ENCODE data around the gene CHAT.

Gene CHAT

DNA sequence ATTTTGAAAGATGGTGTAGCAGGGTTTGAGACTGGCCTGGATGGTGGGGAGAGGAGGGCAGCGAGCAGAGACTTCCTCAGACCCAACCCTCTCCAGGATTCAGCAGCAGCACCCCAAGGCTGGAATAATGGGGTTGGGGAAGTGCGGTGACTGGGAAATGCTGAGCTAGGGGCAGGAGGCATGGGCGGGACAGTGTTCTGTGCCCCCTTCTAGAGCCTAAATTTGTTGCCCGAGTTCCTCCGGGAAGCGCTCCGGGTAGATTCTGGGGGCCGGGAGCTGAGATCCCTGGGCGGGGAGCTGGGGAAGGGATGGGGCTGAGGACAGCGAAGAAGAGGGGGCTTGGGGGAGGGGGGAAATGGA, at the start of gene CHAT:
Gene CHAT (plus strand): TSS at position 156 of the 360 bp plus-strand sequence. CDS start 153 bp downstream, at position 309.
- TF ChIP-seq ZBTB1 (tag by site-specific recombination; IDR thresholded peaks at IDR 0.05): no peak
- TF ChIP-seq, protein P1, sequence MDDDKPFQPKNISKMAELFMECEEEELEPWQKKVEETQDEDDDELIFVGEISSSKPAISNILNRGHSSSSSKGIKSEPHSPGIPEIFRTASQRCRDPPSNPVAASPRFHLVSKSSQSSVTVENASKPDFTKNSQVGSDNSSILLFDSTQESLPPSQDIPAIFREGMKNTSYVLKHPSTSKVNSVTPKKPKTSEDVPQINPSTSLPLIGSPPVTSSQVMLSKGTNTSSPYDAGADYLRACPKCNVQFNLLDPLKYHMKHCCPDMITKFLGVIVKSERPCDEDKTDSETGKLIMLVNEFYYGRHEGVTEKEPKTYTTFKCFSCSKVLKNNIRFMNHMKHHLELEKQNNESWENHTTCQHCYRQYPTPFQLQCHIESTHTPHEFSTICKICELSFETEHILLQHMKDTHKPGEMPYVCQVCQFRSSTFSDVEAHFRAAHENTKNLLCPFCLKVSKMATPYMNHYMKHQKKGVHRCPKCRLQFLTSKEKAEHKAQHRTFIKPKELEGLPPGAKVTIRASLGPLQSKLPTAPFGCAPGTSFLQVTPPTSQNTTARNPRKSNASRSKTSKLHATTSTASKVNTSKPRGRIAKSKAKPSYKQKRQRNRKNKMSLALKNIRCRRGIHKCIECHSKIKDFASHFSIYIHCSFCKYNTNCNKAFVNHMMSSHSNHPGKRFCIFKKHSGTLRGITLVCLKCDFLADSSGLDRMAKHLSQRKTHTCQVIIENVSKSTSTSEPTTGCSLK (tag by site-specific recombination; IDR thresholded peaks at IDR 0.05): no peak
- TF ChIP-seq, protein P2, sequence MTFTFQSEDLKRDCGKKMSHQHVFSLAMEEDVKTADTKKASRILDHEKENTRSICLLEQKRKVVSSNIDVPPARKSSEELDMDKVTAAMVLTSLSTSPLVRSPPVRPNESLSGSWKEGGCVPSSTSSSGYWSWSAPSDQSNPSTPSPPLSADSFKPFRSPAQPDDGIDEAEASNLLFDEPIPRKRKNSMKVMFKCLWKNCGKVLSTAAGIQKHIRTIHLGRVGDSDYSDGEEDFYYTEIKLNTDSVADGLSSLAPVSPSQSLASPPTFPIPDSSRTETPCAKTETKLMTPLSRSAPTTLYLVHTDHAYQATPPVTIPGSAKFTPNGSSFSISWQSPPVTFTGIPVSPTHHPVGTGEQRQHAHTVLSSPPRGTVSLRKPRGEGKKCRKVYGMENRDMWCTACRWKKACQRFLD (tag by site-specific recombination; IDR thresholded peaks at IDR 0.05): no peak
- TF ChIP-seq ZNF549 (tag by site-specific recombination; IDR thresholded peaks at IDR 0.05): no peak
- TF ChIP-seq KLF7 (tag by site-specific recombination; IDR thresholded peaks at IDR 0.05; ENCODE audit: borderline replicate concordance): no peak
- TF ChIP-seq ZFHX2 (tag by site-specific recombination; conservative IDR thresholded peaks at IDR 0.05): no peak
- no peak for TF ChIP-seq ZNF785 (tag by site-specific recombination; IDR thresholded peaks at IDR 0.05)
- TF ChIP-seq PRDM4 (tag by site-specific recombination; IDR thresholded peaks at IDR 0.05): no peak
- TF ChIP-seq ZNF239 (tag by site-specific recombination; IDR thresholded peaks at IDR 0.05): no peak
- TF ChIP-seq ZNF426 (tag by site-specific recombination; IDR thresholded peaks at IDR 0.05): no peak
- no peak for TF ChIP-seq GLI2 (tag by site-specific recombination; IDR thresholded peaks at IDR 0.05; ENCODE audit: borderline replicate concordance, low read depth)
- TF ChIP-seq OSR2 (tag by site-specific recombination; IDR thresholded peaks at IDR 0.05): no peak
- TF ChIP-seq ZBTB49 (tag by site-specific recombination; IDR thresholded peaks at IDR 0.05; ENCODE audit: low read depth): no peak
- no peak for TF ChIP-seq ZBTB44 (tag by site-specific recombination; IDR thresholded peaks at IDR 0.05)
- no peak for TF ChIP-seq ZNF394 (tag by site-specific recombination; IDR thresholded peaks at IDR 0.05; ENCODE audit: borderline replicate concordance)
- H3K9me3 ChIP-seq (ENCODE audit: control insufficient read depth, insufficient read depth, low read depth, low read length): no peaks in the 10 kb centered on the region
- H3K4me1 ChIP-seq (ENCODE audit: control insufficient read depth, insufficient read depth, low read length): no peaks in the 10 kb centered on the region; the same call in 1 of the 2 replicates
- CTCF ChIA-PET: interaction anchor here (0.7 to 1.0 kb wide), 2 partner anchors 21 to 697 kb away, joined by 4 to 5 read pairs; no protein-coding TSS in a partner anchor
- POLR2A ChIA-PET: no interaction called here
- H3K36me3 ChIP-seq (ENCODE audit: control insufficient read depth in 2 of 2, insufficient read depth in 1 of 2, low read length in 2 of 2): no peaks in the 10 kb centered on the region
- no peak within 1 kb of the TSS for H3K4me3 ChIP-seq (ENCODE audit: low read depth, low read length)
- no peak within 1 kb of the TSS for H3K27ac ChIP-seq (ENCODE audit: extremely low read depth, low read depth, low read length)
